HUES48 (cell line): ENCODE data around the gene MAMDC4.
"Not testable (repeated sequence)": the region's sequence is repeated elsewhere in the genome, so short reads cannot be mapped to it uniquely, and the experiment has no call there.

Source experiments
- H3K27ac ChIP-seq: one replicate; pipeline ENCODE4 v1.7.0; 2013; ENCODE audit warnings: low read depth, low read length, inconsistent platforms
- H3K27me3 ChIP-seq: 2 replicates; pipeline ENCODE4 v1.6.1; 2013; ENCODE audit warnings: mild to moderate bottlenecking, low read length; ENCODE audit not compliant: control insufficient read depth, insufficient read depth
- H3K36me3 ChIP-seq: 2 replicates; pipeline ENCODE4 v1.6.1; 2013; ENCODE audit warnings: low read length; ENCODE audit not compliant: control insufficient read depth, insufficient read depth
- H3K4me1 ChIP-seq: 2 replicates; pipeline ENCODE4 v1.6.1; 2013; ENCODE audit warnings: mild to moderate bottlenecking, low read length; ENCODE audit not compliant: control insufficient read depth, insufficient read depth
- H3K4me3 ChIP-seq: 2 replicates; pipeline ENCODE4 v1.5.1; 2013; ENCODE audit warnings: mild to moderate bottlenecking, low read depth, low read length
- H3K9ac ChIP-seq: 2 replicates; pipeline ENCODE4 v1.6.1; 2013; ENCODE audit warnings: mild to moderate bottlenecking, low read depth, low read length, moderate library complexity
- H3K9me3 ChIP-seq: 2 replicates; pipeline ENCODE4 v1.6.1; 2013; ENCODE audit warnings: low read length; ENCODE audit not compliant: control insufficient read depth, insufficient read depth

Gene MAMDC4

DNA sequence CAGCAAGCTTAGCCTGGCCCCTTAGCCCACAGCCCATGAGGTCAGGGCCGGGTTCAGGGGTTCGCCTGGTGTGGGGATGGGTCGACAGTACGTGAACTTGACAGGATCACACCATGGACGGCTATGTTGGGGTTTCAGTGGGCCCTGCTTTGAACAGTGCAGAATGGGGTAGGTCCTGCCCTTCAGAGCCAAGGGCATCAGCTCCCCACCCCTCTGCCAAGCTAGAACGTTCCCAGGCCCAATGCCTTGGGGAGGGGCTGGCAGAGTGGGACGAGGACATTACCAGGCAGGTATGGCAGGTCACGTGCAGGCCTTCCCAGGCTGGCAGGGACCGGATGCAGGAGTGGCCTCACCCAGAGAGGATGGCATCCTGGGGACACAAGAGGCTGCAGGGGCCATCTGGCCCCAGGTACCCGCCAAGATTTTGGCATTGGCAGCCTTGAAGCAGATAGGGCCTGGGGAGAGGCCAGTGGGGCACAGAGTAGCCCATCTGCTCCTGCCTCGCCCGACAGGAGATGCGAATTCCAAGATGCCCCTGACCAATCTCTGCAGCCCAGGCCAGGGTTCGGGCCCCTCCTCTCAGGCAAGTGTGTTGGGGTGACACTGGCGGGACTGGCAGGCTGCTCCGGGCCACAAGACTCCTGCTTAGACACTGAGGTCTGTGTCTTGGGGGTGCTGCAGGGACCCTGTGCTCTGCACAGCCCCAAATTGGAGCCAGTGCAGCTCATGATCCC lies 10.3 kb upstream of the MAMDC4 start:
- H3K9ac ChIP-seq, H3K9me3 ChIP-seq, H3K4me3 ChIP-seq, H3K27me3 ChIP-seq, H3K27ac ChIP-seq, H3K36me3 ChIP-seq: not testable (repeated sequence)
- H3K4me1 ChIP-seq, result peaks cover 15% of the 10 kb centered on the region

DNA sequence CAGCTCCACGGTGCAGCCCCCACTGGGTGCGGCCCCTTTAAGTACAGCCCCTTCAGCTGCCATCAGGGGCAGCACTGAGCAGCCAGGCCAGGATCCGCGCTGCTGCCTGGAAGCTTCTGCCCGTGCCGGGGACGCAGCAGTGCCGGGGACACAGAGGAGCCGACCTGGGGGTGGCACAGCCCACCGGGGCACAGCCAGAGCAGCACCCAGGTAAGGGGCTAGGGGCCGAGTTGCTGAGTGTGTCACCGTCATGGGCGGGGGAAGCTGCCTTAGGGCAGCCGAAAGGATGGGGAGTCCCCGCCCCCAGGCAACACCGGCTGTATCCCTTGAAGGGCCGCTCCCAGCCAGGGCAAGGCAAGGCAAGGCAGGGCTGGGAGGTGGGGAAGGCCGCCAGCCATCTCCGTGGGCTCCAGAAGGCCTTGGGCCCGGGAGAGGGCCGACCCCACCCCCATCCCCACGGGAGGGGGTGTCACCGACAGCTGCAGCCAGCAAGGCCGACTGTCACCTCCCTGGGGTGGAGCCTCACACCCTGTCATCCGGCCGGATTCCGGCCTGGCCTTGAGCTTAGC lies 9.7 kb upstream of the MAMDC4 start, which contains the start of gene AJM1:
TSS of gene AJM1 (plus strand) at position 99 of the 569 bp plus-strand sequence. CDS start 1,937 bp downstream, outside the sequence.
- peaks cover 15% of the 10 kb centered on the region for H3K4me1 ChIP-seq
- 0 out of 2 replicates have a peak within 1 kb of the TSS, but pooled peaks have one; percentile 6 for H3K4me3 ChIP-seq
- not testable (repeated sequence) for H3K36me3 ChIP-seq, H3K9ac ChIP-seq, H3K27me3 ChIP-seq, H3K27ac ChIP-seq, H3K9me3 ChIP-seq

DNA sequence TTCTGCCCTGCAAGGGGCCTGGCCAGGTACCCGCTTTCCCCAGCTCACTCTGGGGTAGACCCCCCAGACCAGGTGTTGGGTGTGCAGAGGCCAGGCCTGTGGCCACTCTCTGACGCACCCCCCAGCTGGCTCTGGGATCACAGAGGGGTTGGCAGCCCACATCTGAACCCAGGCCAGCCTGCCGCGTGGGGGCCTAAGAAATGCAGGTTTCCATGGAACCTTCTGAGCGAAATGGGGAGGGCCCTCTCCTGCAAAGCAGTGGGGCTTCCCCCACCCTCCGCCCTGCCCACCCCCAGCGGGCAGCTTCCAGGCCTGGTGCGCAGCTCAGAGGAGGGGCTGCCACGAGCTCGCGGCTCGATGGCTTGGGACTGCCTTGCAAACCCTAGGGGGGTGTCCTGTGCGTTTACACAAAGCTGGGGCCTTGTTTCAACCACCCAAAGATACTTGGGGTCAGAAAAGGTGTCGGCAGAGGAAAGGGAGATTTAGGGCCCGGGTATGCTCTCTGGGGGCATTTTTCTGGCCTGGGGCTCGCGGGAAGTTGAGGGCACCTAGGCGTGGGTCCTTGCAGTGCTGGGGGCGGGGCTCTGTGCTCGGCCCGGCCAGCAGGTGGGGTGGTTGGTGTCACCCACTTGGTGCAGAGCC lies 8.9 kb upstream of the MAMDC4 start:
- not testable (repeated sequence) for H3K27me3 ChIP-seq, H3K9ac ChIP-seq, H3K9me3 ChIP-seq, H3K27ac ChIP-seq, H3K4me3 ChIP-seq, H3K36me3 ChIP-seq
- peaks cover 15% of the 10 kb centered on the region for H3K4me1 ChIP-seq

GRCh38 chr9:136843801-136844740 lies 8.1 kb upstream of the MAMDC4 start:
- H3K36me3 ChIP-seq, H3K9ac ChIP-seq, H3K27me3 ChIP-seq, H3K9me3 ChIP-seq, H3K27ac ChIP-seq, H3K4me3 ChIP-seq: not testable (repeated sequence)
- peaks cover 15% of the 10 kb centered on the region for H3K4me1 ChIP-seq

- Histone ChIP-seq H3K27ac (no peak overlapping the region), H3K27me3 (no peaks in the 10 kb centered on the region), H3K9me3 (no peaks in the 10 kb centered on the region), H3K9ac (no peak overlapping the region), H3K36me3 (peaks cover 2% of the 10 kb centered on the region; the same call in 1 of the 2 replicates), H3K4me3 (no peak overlapping the region), H3K4me1 (peaks cover 17% of the 10 kb centered on the region)
Measured at GRCh38 chr9:136844761-136845464, 7.2 kb upstream of the MAMDC4 start.

GRCh38 chr9:136845465-136846260 lies 6.5 kb upstream of the MAMDC4 start:
- no peak overlapping the region for H3K27ac ChIP-seq
- H3K9ac ChIP-seq, result no peak overlapping the region
- H3K4me1 ChIP-seq, result peaks cover 20% of the 10 kb centered on the region
- H3K4me3 ChIP-seq, result no peak overlapping the region
- H3K9me3 ChIP-seq, result no peaks in the 10 kb centered on the region
- H3K36me3 ChIP-seq, result peaks cover 7% of the 10 kb centered on the region
- H3K27me3 ChIP-seq, result no peaks in the 10 kb centered on the region

GRCh38 chr9:136846376-136847087 lies 5.6 kb upstream of the MAMDC4 start:
- peaks cover 11% of the 10 kb centered on the region for H3K4me1 ChIP-seq
- peak overlapping the region; percentile 58; the same call in 1 of the 2 replicates for H3K4me3 ChIP-seq
- H3K36me3 ChIP-seq, result peaks cover 16% of the 10 kb centered on the region
- no peaks in the 10 kb centered on the region for H3K9me3 ChIP-seq
- no peak overlapping the region for H3K27ac ChIP-seq
- peak overlapping the region; percentile 59; the same call in 1 of the 2 replicates for H3K9ac ChIP-seq
- H3K27me3 ChIP-seq, result no peaks in the 10 kb centered on the region

DNA sequence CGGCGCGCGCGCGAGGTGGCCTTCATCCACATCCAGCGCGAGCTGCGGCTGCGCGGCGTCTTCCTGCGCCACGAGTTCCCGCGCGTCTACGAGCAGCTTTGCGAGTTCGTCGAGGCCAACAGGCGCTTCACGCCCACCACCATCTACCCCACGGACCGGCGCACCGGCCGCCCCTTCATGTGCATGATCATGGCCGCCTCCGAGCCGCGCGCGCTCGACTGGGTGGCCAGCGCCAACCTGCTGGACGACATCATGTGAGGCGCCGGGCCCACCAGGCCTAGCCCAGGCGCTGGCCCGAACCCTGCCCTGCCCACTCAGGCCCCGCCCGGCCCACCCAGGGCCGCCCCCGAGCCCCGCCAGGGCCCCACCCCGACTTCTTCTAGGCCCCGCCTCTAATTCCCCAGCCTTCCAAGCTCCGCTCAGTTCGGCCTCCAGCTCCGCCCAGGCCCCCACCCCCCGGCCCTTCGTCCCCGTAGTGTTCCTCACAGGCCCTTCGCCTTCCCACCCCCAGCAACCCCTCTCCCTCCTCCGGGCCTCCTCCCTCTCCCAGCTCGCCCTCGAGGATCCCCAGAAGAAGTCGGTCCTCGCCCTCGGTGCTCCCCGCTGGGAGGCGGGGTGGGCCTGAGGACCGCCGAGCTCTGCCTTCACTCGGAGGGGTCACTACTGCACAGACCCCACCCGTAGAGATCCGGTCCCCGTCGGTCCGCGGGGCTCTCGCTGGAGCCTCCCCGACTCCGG lies 4.9 kb upstream of the MAMDC4 start:
- Histone ChIP-seq H3K27ac (peak overlapping the region; percentile 95), H3K4me1 (peaks cover 7% of the 10 kb centered on the region; the same call in 1 of the 2 replicates), H3K27me3 (no peaks in the 10 kb centered on the region), H3K36me3 (peaks cover 20% of the 10 kb centered on the region), H3K4me3 (peak overlapping the region; percentile 83), H3K9ac (peak overlapping the region; percentile 59; the same call in 1 of the 2 replicates), H3K9me3 (no peaks in the 10 kb centered on the region)
